LNCAP (cell line): ENCODE data around the gene DET1.

ENCODE experiments used
- CTCF ChIP-seq: fragments of 450-650 bp; IDR thresholded peaks from 2 replicates; pipeline ENCODE4 v1.5.1; 2017; ENCODE audit warnings: mild to moderate bottlenecking

DET1 gene

GRCh38 chr15:88512078-88512477 lies 34.4 kb downstream of the DET1 start:
- TF ChIP-seq CTCF, result no peak

- TF ChIP-seq CTCF, result no peak
Measured at GRCh38 chr15:88511161-88511560, 35.3 kb downstream of the DET1 start.

- TF ChIP-seq CTCF, result no peak
Measured at GRCh38 chr15:88509964-88510363, 36.5 kb downstream of the DET1 start.

GRCh38 chr15:88509321-88509720 lies 37.2 kb downstream of the DET1 start:
- no peak for TF ChIP-seq CTCF

GRCh38 chr15:88506628-88507027 lies 39.9 kb downstream of the DET1 start:
- no peak for TF ChIP-seq CTCF

- no peak for TF ChIP-seq CTCF
Measured at GRCh38 chr15:88505721-88506120, 40.8 kb downstream of the DET1 start.

GRCh38 chr15:88504445-88504844 lies 42.0 kb downstream of the DET1 start:
- TF ChIP-seq CTCF, result no peak

GRCh38 chr15:88498996-88499395 lies 47.5 kb downstream of the DET1 start:
- TF ChIP-seq CTCF, result no peak
